SK-N-SH treated with all-trans-retinoic acid at 6 μM for 48 hours (cell line): ENCODE results near the gene OSBPL3.

ENCODE experiments used
- ATAC-seq: fragments of 200-7000 bp; cut with Tn5 transposase; 3 replicates; pipeline ENCODE4 v1.9.1; 2020; ENCODE audit warnings: mild to moderate bottlenecking, moderate library complexity
- ARNTL ChIP-seq: fragments of 450-650 bp; formaldehyde crosslinking; IDR thresholded peaks from 2 replicates; pipeline ENCODE4 v1.5.0; 2020; ENCODE audit warnings: low read depth, mild to moderate bottlenecking, moderate library complexity, borderline replicate concordance
- BACH2 ChIP-seq: fragments of 250-450 bp; sonication (Bioruptor Pico); IDR thresholded peaks from 2 replicates; pipeline ENCODE4 v1.9.0; 2021; ENCODE audit warnings: mild to moderate bottlenecking, borderline replicate concordance
- CREB5 ChIP-seq: fragments of 250-450 bp; sonication (Bioruptor Pico); IDR thresholded peaks from 2 replicates; pipeline ENCODE4 v1.5.1; 2020; ENCODE audit warnings: low read depth, mild to moderate bottlenecking, moderate library complexity
- CSRNP3 ChIP-seq: fragments of 250-450 bp; sonication (Bioruptor Pico); IDR thresholded peaks from 2 replicates; pipeline ENCODE4 v1.5.1; 2021; ENCODE audit warnings: mild to moderate bottlenecking, moderate library complexity
- GLIS3 ChIP-seq: fragments of 250-450 bp; sonication (Bioruptor Pico); IDR thresholded peaks from 2 replicates; pipeline ENCODE4 v1.5.0; 2020; ENCODE audit warnings: mild to moderate bottlenecking, moderate library complexity
- POU6F1 ChIP-seq: fragments of 250-450 bp; sonication (Bioruptor Pico); IDR thresholded peaks from 2 replicates; pipeline ENCODE4 v1.8.0; 2021; ENCODE audit warnings: low read depth, mild to moderate bottlenecking, moderate library complexity, borderline replicate concordance
- PPARA ChIP-seq: fragments of 250-450 bp; sonication (Bioruptor Pico); IDR thresholded peaks from 2 replicates; pipeline ENCODE4 v1.5.0; 2020; ENCODE audit warnings: mild to moderate bottlenecking, borderline replicate concordance
- TCF4 ChIP-seq: fragments of 250-450 bp; sonication (Bioruptor Pico); IDR thresholded peaks from 2 replicates; pipeline ENCODE4 v1.8.0; 2021; ENCODE audit warnings: mild to moderate bottlenecking, moderate library complexity, borderline replicate concordance
- TOX ChIP-seq: fragments of 250-450 bp; sonication (Bioruptor Pico); IDR thresholded peaks from 2 replicates; pipeline ENCODE4 v1.8.0; 2021; ENCODE audit warnings: mild to moderate bottlenecking, moderate library complexity, borderline replicate concordance
- TSHZ2 ChIP-seq: fragments of 250-450 bp; sonication (Bioruptor Pico); IDR thresholded peaks from 2 replicates; pipeline ENCODE4 v1.5.0; 2020; ENCODE audit warnings: mild to moderate bottlenecking, moderate library complexity
- ZNF565 ChIP-seq: fragments of 450-650 bp; formaldehyde crosslinking; conservative IDR thresholded peaks from 2 replicates; pipeline ENCODE4 v1.5.0; 2020; ENCODE audit warnings: low read depth, mild to moderate bottlenecking, moderate library complexity
- ZNF8 ChIP-seq: fragments of 450-650 bp; formaldehyde crosslinking; IDR thresholded peaks from 2 replicates; pipeline ENCODE4 v1.5.0; 2020; ENCODE audit warnings: mild to moderate bottlenecking, moderate library complexity

The OSBPL3 gene

DNA sequence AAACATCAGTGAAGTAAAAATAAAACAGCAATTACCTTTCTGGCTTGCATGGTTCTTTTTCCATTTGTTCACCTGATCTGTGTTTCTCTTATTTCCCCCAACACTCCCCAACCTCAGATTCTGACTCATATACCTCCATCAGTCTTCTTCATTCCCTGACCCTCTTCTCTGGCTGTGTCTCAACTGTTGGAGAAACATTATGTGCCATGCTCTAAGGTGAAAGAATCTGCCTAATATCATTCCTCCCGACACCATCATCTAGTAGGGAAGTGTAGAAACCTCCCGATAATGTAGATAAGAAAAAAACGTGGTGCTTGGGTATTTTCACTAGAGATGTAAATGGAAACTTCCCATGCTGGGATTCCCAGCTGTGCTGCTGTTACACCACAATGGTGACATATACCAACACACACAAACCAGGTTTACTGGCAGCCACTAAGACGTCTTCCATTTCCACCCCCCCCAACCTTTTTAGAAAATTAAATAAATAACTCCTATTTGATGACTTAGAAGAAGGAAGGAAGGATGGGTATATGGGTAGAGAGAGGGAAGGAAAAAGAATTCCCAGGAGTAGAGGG, 63.4 kb downstream of the OSBPL3 start:
- no peak for ATAC-seq
- TF ChIP-seq TSHZ2 (CRISPR knock-in tag) (no peak), CSRNP3 (CRISPR knock-in tag) (no peak), POU6F1 (CRISPR knock-in tag) (no peak), ARNTL (CRISPR knock-in tag) (no peak), BACH2 (CRISPR knock-in tag) (no peak), GLIS3 (CRISPR knock-in tag) (no peak), ZNF565 (no peak)

DNA sequence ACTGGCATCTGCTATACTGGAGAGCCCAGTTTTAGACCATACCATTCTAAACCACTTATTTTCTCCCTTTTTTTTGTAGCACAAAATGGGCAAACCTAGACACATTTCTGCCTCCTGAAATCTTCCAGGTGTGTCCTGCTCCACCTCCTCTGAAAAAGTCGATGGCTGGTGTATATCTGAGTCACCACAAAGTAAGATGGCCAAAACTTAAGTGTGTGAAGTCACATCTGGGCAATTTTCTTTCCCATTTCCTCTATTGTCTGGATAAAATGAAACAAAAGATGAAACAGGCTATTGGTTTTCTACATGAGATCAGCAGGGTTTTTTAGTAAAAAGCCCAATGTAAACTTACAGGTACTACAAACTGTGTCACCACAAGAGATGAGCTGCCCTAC, 65.5 kb downstream of the OSBPL3 start:
- TF ChIP-seq TSHZ2 (CRISPR knock-in tag) (no peak), ZNF8 (CRISPR knock-in tag) (no peak), TCF4 (no peak)
- no peak for ATAC-seq

GRCh38 chr7:24913801-24914464, 66.0 kb downstream of the OSBPL3 start:
- TF ChIP-seq TOX (CRISPR knock-in tag) (no peak), CREB5 (CRISPR knock-in tag) (no peak), ZNF8 (CRISPR knock-in tag) (no peak), POU6F1 (CRISPR knock-in tag) (no peak), BACH2 (CRISPR knock-in tag) (no peak), PPARA (CRISPR knock-in tag) (no peak)
- ATAC-seq = no peak
